Measurements from ENCODE around the gene TMPRSS11F. TPM values are rescaled to one million over a fixed set of nuclear protein-coding genes. Genes with fewer than 3 reads are reported as not detected.

TMPRSS11F gene
- total RNA-seq, 2 donors from 2014 or later = not detected

DNA sequence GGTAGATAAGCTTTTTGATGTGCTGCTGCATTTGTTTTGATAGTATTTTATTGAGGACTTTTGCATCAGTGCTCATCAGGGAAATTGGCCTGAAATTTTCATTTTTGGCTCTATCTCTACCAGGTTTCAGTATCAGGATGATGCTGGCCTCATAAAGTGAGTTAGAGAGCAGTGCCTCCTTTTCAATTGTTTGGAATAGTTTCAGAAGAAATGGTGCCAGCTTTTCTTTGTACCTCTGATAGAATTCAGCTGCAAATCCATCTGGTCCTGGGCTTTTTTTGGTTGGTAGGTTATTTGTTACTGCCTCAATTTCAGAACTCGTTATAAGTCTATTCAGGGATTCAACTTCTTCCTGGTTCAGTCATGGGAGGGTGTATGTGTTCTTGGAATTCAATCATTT is 15.6 kb upstream of the TMPRSS11F start:
- Mint-ChIP-seq H3K4me1 (no peaks in the 10 kb centered on the region), H3K27me3 (ENCODE audit: insufficient read depth) (no peaks in the 10 kb centered on the region)
- TF ChIP-seq, protein P1, sequence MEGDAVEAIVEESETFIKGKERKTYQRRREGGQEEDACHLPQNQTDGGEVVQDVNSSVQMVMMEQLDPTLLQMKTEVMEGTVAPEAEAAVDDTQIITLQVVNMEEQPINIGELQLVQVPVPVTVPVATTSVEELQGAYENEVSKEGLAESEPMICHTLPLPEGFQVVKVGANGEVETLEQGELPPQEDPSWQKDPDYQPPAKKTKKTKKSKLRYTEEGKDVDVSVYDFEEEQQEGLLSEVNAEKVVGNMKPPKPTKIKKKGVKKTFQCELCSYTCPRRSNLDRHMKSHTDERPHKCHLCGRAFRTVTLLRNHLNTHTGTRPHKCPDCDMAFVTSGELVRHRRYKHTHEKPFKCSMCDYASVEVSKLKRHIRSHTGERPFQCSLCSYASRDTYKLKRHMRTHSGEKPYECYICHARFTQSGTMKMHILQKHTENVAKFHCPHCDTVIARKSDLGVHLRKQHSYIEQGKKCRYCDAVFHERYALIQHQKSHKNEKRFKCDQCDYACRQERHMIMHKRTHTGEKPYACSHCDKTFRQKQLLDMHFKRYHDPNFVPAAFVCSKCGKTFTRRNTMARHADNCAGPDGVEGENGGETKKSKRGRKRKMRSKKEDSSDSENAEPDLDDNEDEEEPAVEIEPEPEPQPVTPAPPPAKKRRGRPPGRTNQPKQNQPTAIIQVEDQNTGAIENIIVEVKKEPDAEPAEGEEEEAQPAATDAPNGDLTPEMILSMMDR (conservative IDR thresholded peaks at IDR 0.05) = no peak

DNA sequence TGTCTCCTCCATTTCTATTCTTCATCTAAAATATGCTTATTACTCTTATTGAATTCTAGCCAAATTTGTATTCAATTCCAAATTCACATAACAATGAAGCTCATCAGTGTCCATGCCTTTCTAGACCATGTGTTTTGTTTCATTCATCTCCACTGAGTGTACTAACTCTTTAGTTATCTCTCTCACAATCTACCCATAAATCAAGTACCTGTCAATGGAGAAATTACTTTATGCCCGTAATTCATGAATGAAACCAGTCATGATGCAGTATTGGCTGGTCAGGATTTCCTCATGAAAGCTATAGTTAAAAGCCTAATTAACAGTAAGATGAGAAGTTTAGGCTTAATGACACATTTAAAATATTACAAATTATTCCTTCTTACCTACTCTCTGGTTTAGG is 12.2 kb upstream of the TMPRSS11F start:
- Mint-ChIP-seq H3K9me3 (peaks cover 2% of the 10 kb centered on the region), H3K4me1 (no peaks in the 10 kb centered on the region), H3K27ac (no peak overlapping the region), H3K4me3 (no peak overlapping the region), H3K27me3 (ENCODE audit: insufficient read depth) (no peaks in the 10 kb centered on the region), H3K36me3 (ENCODE audit: low read depth) (no peaks in the 10 kb centered on the region)
- H3K4me3 ChIP-seq (ENCODE audit: low read length) = no peak overlapping the region
- no peaks in the 10 kb centered on the region for H3K4me1 ChIP-seq (ENCODE audit: control insufficient read depth, insufficient read depth, low read length)
- TF ChIP-seq, protein P1 (conservative IDR thresholded peaks at IDR 0.05) = no peak
- no peak for DNase-seq
- peaks cover 3% of the 10 kb centered on the region for H3K9me3 ChIP-seq (ENCODE audit: control insufficient read depth, low read length)
- 94% methylated on average over 1 of the region's 1 CpG; no CpG with 5 or more reads in 1 of the 2 experiments for WGBS, 2 experiments (ENCODE audit: insufficient coverage in 1 of 2, insufficient read length in 1 of 2)
- no peak overlapping the region for H3K27ac ChIP-seq (ENCODE audit: low read depth, low read length)
- no peaks in the 10 kb centered on the region for H3K27me3 ChIP-seq (ENCODE audit: control insufficient read depth, insufficient read depth, low read length, poor library complexity, severe bottlenecking)
- H3K9ac ChIP-seq (ENCODE audit: extremely low read depth, low read length, poor library complexity, severe bottlenecking) = no peak overlapping the region
- no peaks in the 10 kb centered on the region for H3K36me3 ChIP-seq (ENCODE audit: control insufficient read depth, insufficient read depth, low read length)

More for the DNA sequence above, 15.6 kb upstream of the TMPRSS11F start:
- H3K9ac ChIP-seq (ENCODE audit: extremely low read depth, low read length, poor library complexity, severe bottlenecking) = no peak overlapping the region
- H3K9me3 ChIP-seq (ENCODE audit: control insufficient read depth, low read length) = peaks cover 10% of the 10 kb centered on the region
- no peaks in the 10 kb centered on the region for H3K4me1 ChIP-seq (ENCODE audit: control insufficient read depth, insufficient read depth, low read length)
- H3K4me3 ChIP-seq (ENCODE audit: low read length) = no peak overlapping the region
- no peak overlapping the region for H3K27ac ChIP-seq (ENCODE audit: low read depth, low read length)
- no peak for DNase-seq
- H3K4me3 Mint-ChIP-seq = no peak overlapping the region
- no peaks in the 10 kb centered on the region for H3K36me3 Mint-ChIP-seq (ENCODE audit: low read depth)
- peaks cover 2% of the 10 kb centered on the region for H3K9me3 Mint-ChIP-seq
- H3K27ac Mint-ChIP-seq = no peak overlapping the region
- no peaks in the 10 kb centered on the region for H3K27me3 ChIP-seq (ENCODE audit: control insufficient read depth, insufficient read depth, low read length, poor library complexity, severe bottlenecking)
- WGBS, 2 experiments (ENCODE audit: insufficient coverage in 1 of 2, insufficient read length in 1 of 2) = 93% methylated on average over 1 of the region's 1 CpG; no CpG with 5 or more reads in 1 of the 2 experiments
- H3K36me3 ChIP-seq (ENCODE audit: control insufficient read depth, insufficient read depth, low read length) = no peaks in the 10 kb centered on the region

DNA sequence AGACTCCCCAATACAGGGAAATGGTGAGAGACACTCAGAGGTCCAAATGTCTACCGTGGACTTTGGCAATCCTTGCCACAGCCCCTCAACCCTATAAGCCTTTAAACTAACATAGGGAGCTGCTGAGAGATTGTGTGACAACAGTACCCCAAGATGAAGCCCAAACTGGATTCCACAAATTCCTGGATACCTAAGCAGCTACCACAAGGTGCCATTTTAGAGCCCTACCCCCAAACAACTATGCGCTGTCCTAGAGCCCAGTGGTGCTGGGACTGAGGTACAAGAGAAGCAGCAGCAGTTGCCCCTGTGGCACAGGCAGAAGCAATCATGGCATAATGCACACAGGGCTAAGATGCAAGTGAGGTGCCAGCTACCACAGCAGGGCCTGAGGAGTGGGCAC is 2.7 kb upstream of the TMPRSS11F start:
- Mint-ChIP-seq H3K27ac (no peak overlapping the region), H3K27me3 (ENCODE audit: insufficient read depth) (no peaks in the 10 kb centered on the region), H3K4me1 (no peaks in the 10 kb centered on the region), H3K9me3 (peaks cover 6% of the 10 kb centered on the region), H3K36me3 (ENCODE audit: low read depth) (no peaks in the 10 kb centered on the region), H3K4me3 (no peak overlapping the region)
- no peak overlapping the region for H3K27ac ChIP-seq (ENCODE audit: low read depth, low read length)
- TF ChIP-seq, protein P1 (conservative IDR thresholded peaks at IDR 0.05) = no peak
- 89 to 91% methylated on average over 1 to 2 of the region's 2 CpGs for WGBS, 2 experiments (ENCODE audit: insufficient coverage in 1 of 2, insufficient read length in 1 of 2)
- no peaks in the 10 kb centered on the region for H3K27me3 ChIP-seq (ENCODE audit: control insufficient read depth, insufficient read depth, low read length, poor library complexity, severe bottlenecking)
- H3K4me3 ChIP-seq (ENCODE audit: low read length) = no peak overlapping the region
- H3K9me3 ChIP-seq (ENCODE audit: control insufficient read depth, low read length) = no peaks in the 10 kb centered on the region
- peak; percentile 45 for DNase-seq
- no peaks in the 10 kb centered on the region for H3K4me1 ChIP-seq (ENCODE audit: control insufficient read depth, insufficient read depth, low read length)
- H3K9ac ChIP-seq (ENCODE audit: extremely low read depth, low read length, poor library complexity, severe bottlenecking) = no peak overlapping the region
- no peaks in the 10 kb centered on the region for H3K36me3 ChIP-seq (ENCODE audit: control insufficient read depth, insufficient read depth, low read length)
